ENCODE data around the gene PTPRG. TPM values are rescaled to one million over a fixed set of nuclear protein-coding genes. Genes with fewer than 3 reads are reported as not detected.

The PTPRG gene
- total RNA-seq, 1 experiment from 2014 or later: 0.73 TPM

- no peaks in the 10 kb centered on the region for H3K36me3 ChIP-seq (ENCODE audit: low read depth, low read length)
- H3K9me2 ChIP-seq (replicated peaks; ENCODE audit: low read length): no peaks in the 10 kb centered on the region
- ChIA-PET CTCF (no interaction called here), POLR2A (ENCODE audit: unreplicated experiment) (no interaction called here)
- peaks cover 5% of the 10 kb centered on the region; the same call in 1 of the 2 replicates for H3K9me3 ChIP-seq (ENCODE audit: low read length)
- no peaks in the 10 kb centered on the region for H3K79me2 ChIP-seq (ENCODE audit: low read length)
- TF ChIP-seq EZH2phosphoT487 (IDR thresholded peaks at IDR 0.05; ENCODE audit: borderline replicate concordance, low read length) (no peak), EZH2 (IDR thresholded peaks at IDR 0.05; ENCODE audit: low read length, unreplicated experiment) (no peak), CTCF (conservative IDR thresholded peaks at IDR 0.05; ENCODE audit: low read depth, low read length) (no peak)
- H3K27me3 ChIP-seq (ENCODE audit: low read length): no peaks in the 10 kb centered on the region
- H2AFZ ChIP-seq (ENCODE audit: low read length): no peak overlapping the region
- intact Hi-C loops (cut with micrococcal nuclease): no loop called here
- H3F3A ChIP-seq (ENCODE audit: low read length, unreplicated experiment): no peaks in the 10 kb centered on the region
- H3K4me3 ChIP-seq (ENCODE audit: low read length): no peak overlapping the region
- no peak for ATAC-seq
- H3K27ac ChIP-seq (ENCODE audit: low read length): no peak overlapping the region
- no peak for DNase-seq
- BruUV-seq (replicated peaks): no TSS peak
- no peak overlapping the region for H3K9ac ChIP-seq (ENCODE audit: low read length)
- no peak overlapping the region for H3K4me2 ChIP-seq (ENCODE audit: low read length)
- H3K4me1 ChIP-seq (ENCODE audit: insufficient read depth, low read length): no peaks in the 10 kb centered on the region
- no peaks in the 10 kb centered on the region for H4K20me1 ChIP-seq (ENCODE audit: low read length)
These were observed 593.2 kb downstream of the PTPRG start for GRCh38 chr3:62154457-62155148.

GRCh38 chr3:62159056-62159708 lies 597.8 kb downstream of the PTPRG start:
- no peak overlapping the region for H3K4me2 ChIP-seq (ENCODE audit: low read length)
- no TSS peak for BruUV-seq (replicated peaks)
- H3K36me3 ChIP-seq (ENCODE audit: low read depth, low read length): no peaks in the 10 kb centered on the region
- no peak overlapping the region for H3K27ac ChIP-seq (ENCODE audit: low read length)
- no peak overlapping the region for H2AFZ ChIP-seq (ENCODE audit: low read length)
- no peak overlapping the region for H3K9ac ChIP-seq (ENCODE audit: low read length)
- intact Hi-C loops (cut with micrococcal nuclease): no loop called here
- no peaks in the 10 kb centered on the region for H3K27me3 ChIP-seq (ENCODE audit: low read length)
- H3K9me2 ChIP-seq (replicated peaks; ENCODE audit: low read length): no peaks in the 10 kb centered on the region
- H3K4me1 ChIP-seq (ENCODE audit: insufficient read depth, low read length): no peaks in the 10 kb centered on the region
- H3K4me3 ChIP-seq (ENCODE audit: low read length): no peak overlapping the region
- CTCF ChIA-PET: no interaction called here
- H3K79me2 ChIP-seq (ENCODE audit: low read length): no peaks in the 10 kb centered on the region
- POLR2A ChIA-PET (ENCODE audit: unreplicated experiment): no interaction called here
- ATAC-seq: no peak
- no peak for DNase-seq
- H4K20me1 ChIP-seq (ENCODE audit: low read length): no peaks in the 10 kb centered on the region
- no peaks in the 10 kb centered on the region for H3F3A ChIP-seq (ENCODE audit: low read length, unreplicated experiment)
- TF ChIP-seq EZH2 (IDR thresholded peaks at IDR 0.05; ENCODE audit: low read length, unreplicated experiment) (no peak), EZH2phosphoT487 (IDR thresholded peaks at IDR 0.05; ENCODE audit: borderline replicate concordance, low read length) (no peak), CTCF (conservative IDR thresholded peaks at IDR 0.05; ENCODE audit: low read depth, low read length) (no peak)
- no peaks in the 10 kb centered on the region for H3K9me3 ChIP-seq (ENCODE audit: low read length)

GRCh38 chr3:62159709-62160092 lies 598.3 kb downstream of the PTPRG start:
- Histone ChIP-seq H3K4me3 (ENCODE audit: low read length) (no peak overlapping the region), H3K4me1 (ENCODE audit: insufficient read depth, low read length) (no peaks in the 10 kb centered on the region), H3K27me3 (ENCODE audit: low read length) (no peaks in the 10 kb centered on the region), H2AFZ (ENCODE audit: low read length) (no peak overlapping the region), H3K79me2 (ENCODE audit: low read length) (no peaks in the 10 kb centered on the region), H3F3A (ENCODE audit: low read length, unreplicated experiment) (no peaks in the 10 kb centered on the region), H3K9ac (ENCODE audit: low read length) (no peak overlapping the region), H3K27ac (ENCODE audit: low read length) (no peak overlapping the region), H3K9me2 (replicated peaks; ENCODE audit: low read length) (no peaks in the 10 kb centered on the region), H4K20me1 (ENCODE audit: low read length) (no peaks in the 10 kb centered on the region), H3K9me3 (ENCODE audit: low read length) (no peaks in the 10 kb centered on the region), H3K4me2 (ENCODE audit: low read length) (no peak overlapping the region), H3K36me3 (ENCODE audit: low read depth, low read length) (no peaks in the 10 kb centered on the region)
- no TSS peak for BruUV-seq (replicated peaks)
- ChIA-PET CTCF (no interaction called here), POLR2A (ENCODE audit: unreplicated experiment) (no interaction called here)
- DNase-seq (no peak), ATAC-seq (no peak)
- TF ChIP-seq EZH2phosphoT487 (IDR thresholded peaks at IDR 0.05; ENCODE audit: borderline replicate concordance, low read length) (no peak), CTCF (conservative IDR thresholded peaks at IDR 0.05; ENCODE audit: low read depth, low read length) (no peak), EZH2 (IDR thresholded peaks at IDR 0.05; ENCODE audit: low read length, unreplicated experiment) (no peak)
- intact Hi-C loops (cut with micrococcal nuclease): no loop called here

Measured in PC-3 (cell line).